H9 (cell line): ENCODE measurements around the gene HAUS6. TPM values are rescaled to one million over a fixed set of nuclear protein-coding genes. Genes with fewer than 3 reads are reported as not detected.

Source experiments
- DNase-seq: peaks from one replicate; pipeline ENCODE4 v3.0.0-alpha.2; 2017
- H2AFZ ChIP-seq: one replicate; pipeline ENCODE4 v1.6.1; 2013; ENCODE audit warnings: mild to moderate bottlenecking, low read length, control low read depth, moderate library complexity
- H2AK5ac ChIP-seq: 2 replicates; pipeline ENCODE4 v1.6.1; 2013; ENCODE audit warnings: low read length, control low read depth, mixed read lengths; ENCODE audit not compliant: insufficient read length
- H2BK120ac ChIP-seq: one replicate; pipeline ENCODE4 v1.6.1; 2013; ENCODE audit warnings: low read depth, mild to moderate bottlenecking, low read length, control low read depth, inconsistent platforms; ENCODE audit not compliant: poor library complexity, severe bottlenecking
- H2BK12ac ChIP-seq: 2 replicates; pipeline ENCODE4 v1.6.1; 2013; ENCODE audit warnings: low read length, control low read depth, mixed read lengths, low read depth; ENCODE audit not compliant: insufficient read length
- H2BK15ac ChIP-seq: 2 replicates; pipeline ENCODE4 v1.6.1; 2013; ENCODE audit warnings: low read depth, low read length, control low read depth
- H2BK20ac ChIP-seq: one replicate; pipeline ENCODE4 v1.6.1; 2013; ENCODE audit warnings: low read depth, mild to moderate bottlenecking, low read length, control low read depth, inconsistent platforms; ENCODE audit not compliant: poor library complexity, severe bottlenecking
- H2BK5ac ChIP-seq: 2 replicates; pipeline ENCODE4 v1.6.1; 2013; ENCODE audit warnings: low read length, control low read depth, mixed read lengths; ENCODE audit not compliant: insufficient read length
- H3K14ac ChIP-seq: 2 replicates; pipeline ENCODE4 v1.6.1; 2013; ENCODE audit warnings: low read length, control low read depth; ENCODE audit not compliant: insufficient read depth
- H3K18ac ChIP-seq: 2 replicates; pipeline ENCODE4 v1.6.1; 2013; ENCODE audit warnings: low read depth, mild to moderate bottlenecking, mixed read lengths, low read length, control low read depth; ENCODE audit not compliant: insufficient read length
- H3K23ac ChIP-seq: 2 replicates; pipeline ENCODE4 v1.6.1; 2013; ENCODE audit warnings: low read length, control low read depth, mixed read lengths, low read depth; ENCODE audit not compliant: insufficient read length
- H3K23me2 ChIP-seq: 2 replicates; pipeline ENCODE4 v1.6.1; 2013; ENCODE audit warnings: low read depth, mild to moderate bottlenecking, mixed read lengths, low read length, control low read depth; ENCODE audit not compliant: insufficient read length, poor library complexity, severe bottlenecking
- H3K27ac ChIP-seq: 2 replicates; pipeline ENCODE4 v1.5.1; 2013; ENCODE audit warnings: low read length, control low read depth, mixed read lengths, low read depth; ENCODE audit not compliant: insufficient read length
- H3K27me3 ChIP-seq: 2 replicates; pipeline ENCODE4 v1.6.1; 2013; ENCODE audit warnings: low read length, control low read depth, inconsistent platforms; ENCODE audit not compliant: insufficient read depth
- H3K4ac ChIP-seq: 2 replicates; pipeline ENCODE4 v1.6.1; 2013; ENCODE audit warnings: low read depth, mild to moderate bottlenecking, control low read depth, inconsistent platforms, low read length, moderate library complexity
- H3K4me1 ChIP-seq: 2 replicates; pipeline ENCODE4 v1.6.1; 2013; ENCODE audit warnings: low read length, control low read depth, inconsistent platforms; ENCODE audit not compliant: insufficient read depth
- H3K4me2 ChIP-seq: 2 replicates; pipeline ENCODE4 v1.6.1; 2013; ENCODE audit warnings: low read length, control low read depth, mixed read lengths; ENCODE audit not compliant: insufficient read length, insufficient read depth
- H3K56ac ChIP-seq: 2 replicates; pipeline ENCODE4 v1.6.1; 2013; ENCODE audit warnings: low read depth, mild to moderate bottlenecking, mixed read lengths, low read length, control low read depth; ENCODE audit not compliant: insufficient read length
- H3K79me1 ChIP-seq: 2 replicates; pipeline ENCODE4 v1.6.1; 2013; ENCODE audit warnings: low read depth, mild to moderate bottlenecking, moderate library complexity, low read length, control low read depth, inconsistent platforms; ENCODE audit not compliant: insufficient read depth, poor library complexity, severe bottlenecking
- H3K79me2 ChIP-seq: 2 replicates; pipeline ENCODE4 v1.6.1; 2013; ENCODE audit warnings: low read length, control low read depth, inconsistent platforms; ENCODE audit not compliant: insufficient read depth
- H3K9ac ChIP-seq: 2 replicates; pipeline ENCODE4 v1.6.1; 2013; ENCODE audit warnings: low read length, control low read depth, mixed read lengths; ENCODE audit not compliant: insufficient read length; ENCODE audit errors: extremely low read depth
- H3K9me3 ChIP-seq: one replicate; pipeline ENCODE4 v1.6.1; 2013; ENCODE audit warnings: low read depth, low read length, inconsistent platforms; ENCODE audit not compliant: control insufficient read depth
- H3T11ph ChIP-seq: one replicate; pipeline ENCODE4 v1.6.1; 2013; ENCODE audit warnings: mild to moderate bottlenecking, low read length, control low read depth, inconsistent platforms
- H4K20me1 ChIP-seq: one replicate; pipeline ENCODE4 v1.6.1; 2013; ENCODE audit not compliant: control insufficient read depth, insufficient read length, insufficient read depth
- H4K5ac ChIP-seq: 2 replicates; pipeline ENCODE4 v1.6.1; 2013; ENCODE audit warnings: low read depth, mild to moderate bottlenecking, mixed read lengths, low read length, control low read depth; ENCODE audit not compliant: insufficient read length
- H4K8ac ChIP-seq: replicated peaks from 2 replicates; pipeline ENCODE4 v1.6.1; 2013; ENCODE audit warnings: low read length, control low read depth, mixed read lengths, low read depth; ENCODE audit not compliant: insufficient read length
- H4K91ac ChIP-seq: 2 replicates; pipeline ENCODE4 v1.6.1; 2013; ENCODE audit warnings: low read depth, mild to moderate bottlenecking, moderate library complexity, mixed read lengths, low read length, control low read depth; ENCODE audit not compliant: insufficient read length
- H3K27ac Mint-ChIP-seq, 3 experiments: 2 replicates in 2 of 3; 3 replicates in 1 of 3; pipeline ENCODE4 v1.8.0; 2020 to 2021; ENCODE audit warnings: mixed read lengths in 3 of 3, mild to moderate bottlenecking in 1 of 3, moderate library complexity in 1 of 3
- H3K27me3 Mint-ChIP-seq: 2 replicates; pipeline ENCODE4 v1.8.0; 2021; ENCODE audit warnings: low read depth, mild to moderate bottlenecking, moderate library complexity, mixed read lengths
- H3K36me3 Mint-ChIP-seq, 3 experiments: 2 replicates in 2 of 3; 3 replicates in 1 of 3; pipeline ENCODE4 v1.8.0; 2020 to 2021; ENCODE audit warnings: low read depth in 3 of 3, mixed read lengths in 3 of 3; ENCODE audit not compliant: insufficient read depth in 1 of 3
- H3K4me1 Mint-ChIP-seq, 2 experiments: 2 replicates each; pipeline ENCODE4 v1.8.0; 2020; ENCODE audit warnings: mixed read lengths in 2 of 2
- H3K4me3 Mint-ChIP-seq, 2 experiments: 2 replicates in 1 of 2; 3 replicates in 1 of 2; pipeline ENCODE4 v1.8.0; 2020 to 2021; ENCODE audit warnings: mild to moderate bottlenecking in 2 of 2, mixed read lengths in 2 of 2, moderate library complexity in 1 of 2
- H3K9me3 Mint-ChIP-seq, 2 experiments: 2 replicates in 1 of 2; 3 replicates in 1 of 2; pipeline ENCODE4 v1.8.0; 2020; ENCODE audit warnings: mild to moderate bottlenecking in 2 of 2, mixed read lengths in 2 of 2, moderate library complexity in 1 of 2
- CTCF ChIP-seq: fragments of 200-600 bp; sonication (generic); conservative IDR thresholded peaks from 3 replicates; pipeline ENCODE4 v1.8.0; 2021; ENCODE audit warnings: antibody characterized with exemption, mild to moderate bottlenecking
- WGBS: extraction: QIAGEN DNeasy Blood & Tissue Kit; methylation state at CpG from one replicate; pipeline ENCODE4 v1.1.7; 2013; ENCODE audit warnings: missing lambda C conversion rate, low lambda C conversion rate, mixed read lengths; ENCODE audit not compliant: insufficient read length; ENCODE audit errors: extremely low coverage; 5-methylcytosine and 5-hydroxymethylcytosine counted together
- total RNA-seq: library from RNA; stranded (reverse); gene quantifications from 2 replicates; pipeline ENCODE4 v1.2.1, GENCODE V29; 2021

The HAUS6 gene
- total RNA-seq, 1 experiment from 2014 or later: 42.3 TPM

- H3K27me3 Mint-ChIP-seq: no peaks in the 10 kb centered on the region
- H3K4me2 ChIP-seq: no peak overlapping the region
These were observed 16.5 kb upstream of the HAUS6 start for GRCh38 chr9:19119246-19119645.

More at GRCh38 chr9:19119246-19119645, 16.5 kb upstream of the HAUS6 start:
- Histone ChIP-seq H2BK12ac (no peak overlapping the region), H3K79me2 (no peaks in the 10 kb centered on the region), H2AFZ (no peak overlapping the region), H3K23ac (no peak overlapping the region), H3K27ac (no peak overlapping the region), H3K79me1 (no peaks in the 10 kb centered on the region), H3K27me3 (no peaks in the 10 kb centered on the region), H3K18ac (no peak overlapping the region), H3K9me3 (no peaks in the 10 kb centered on the region), H4K20me1 (no peaks in the 10 kb centered on the region), H2BK5ac (no peak overlapping the region), H2BK20ac (no peak overlapping the region), H3K9ac (no peak overlapping the region), H4K5ac (no peak overlapping the region), H2AK5ac (no peak overlapping the region), H3K56ac (no peak overlapping the region), H3K23me2 (no peaks in the 10 kb centered on the region), H2BK120ac (no peak overlapping the region), H3K4me1 (no peaks in the 10 kb centered on the region; the same call in 1 of the 2 replicates), H3K14ac (no peak overlapping the region), H4K8ac (no peak overlapping the region), H3K4ac (no peak overlapping the region), H4K91ac (no peak overlapping the region), H2BK15ac (no peak overlapping the region), H3T11ph (no peak overlapping the region)
- no peak for TF ChIP-seq CTCF
- no peak for DNase-seq
- no CpG with 5 or more reads among the region's 3 CpGs for WGBS
- Mint-ChIP-seq H3K4me1 (peaks cover 13 to 15% of the 10 kb centered on the region in 2 experiments), H3K4me3 (no peak overlapping the region), H3K36me3 (peaks cover 48 to 95% (median 80%) of the 10 kb centered on the region in 3 experiments; a peak in 6 of 7 replicates), H3K9me3 (no peaks in the 10 kb centered on the region), H3K27ac (no peak overlapping the region; a peak in 1 of 7 replicates)
